ENCODE data around the gene DOK6.

The DOK6 gene

DNA sequence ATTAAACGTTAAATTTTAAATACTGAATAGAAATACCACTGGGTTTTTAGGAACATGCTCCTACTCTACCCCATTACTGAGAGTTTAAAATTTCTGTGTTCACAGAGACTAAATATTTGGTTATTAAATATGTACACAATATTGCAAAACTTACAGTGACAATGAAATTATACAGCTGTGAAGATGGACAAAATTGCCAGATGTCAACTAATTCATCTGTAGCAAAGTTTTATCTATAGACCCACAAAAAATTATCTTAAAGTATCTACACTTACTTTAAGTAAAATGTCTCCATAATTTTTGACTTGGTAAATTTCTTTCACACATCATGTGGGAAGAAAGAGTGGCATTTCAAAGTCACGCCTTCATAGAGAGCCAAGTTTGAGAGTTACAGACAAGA, 333.8 kb downstream of the DOK6 start:
- no peak for DNase-seq (ENCODE audit: low read depth)
- H3K4me3 ChIP-seq (ENCODE audit: control insufficient read depth, low read depth, low read length): no peak overlapping the region
- TF ChIP-seq, protein P1, sequence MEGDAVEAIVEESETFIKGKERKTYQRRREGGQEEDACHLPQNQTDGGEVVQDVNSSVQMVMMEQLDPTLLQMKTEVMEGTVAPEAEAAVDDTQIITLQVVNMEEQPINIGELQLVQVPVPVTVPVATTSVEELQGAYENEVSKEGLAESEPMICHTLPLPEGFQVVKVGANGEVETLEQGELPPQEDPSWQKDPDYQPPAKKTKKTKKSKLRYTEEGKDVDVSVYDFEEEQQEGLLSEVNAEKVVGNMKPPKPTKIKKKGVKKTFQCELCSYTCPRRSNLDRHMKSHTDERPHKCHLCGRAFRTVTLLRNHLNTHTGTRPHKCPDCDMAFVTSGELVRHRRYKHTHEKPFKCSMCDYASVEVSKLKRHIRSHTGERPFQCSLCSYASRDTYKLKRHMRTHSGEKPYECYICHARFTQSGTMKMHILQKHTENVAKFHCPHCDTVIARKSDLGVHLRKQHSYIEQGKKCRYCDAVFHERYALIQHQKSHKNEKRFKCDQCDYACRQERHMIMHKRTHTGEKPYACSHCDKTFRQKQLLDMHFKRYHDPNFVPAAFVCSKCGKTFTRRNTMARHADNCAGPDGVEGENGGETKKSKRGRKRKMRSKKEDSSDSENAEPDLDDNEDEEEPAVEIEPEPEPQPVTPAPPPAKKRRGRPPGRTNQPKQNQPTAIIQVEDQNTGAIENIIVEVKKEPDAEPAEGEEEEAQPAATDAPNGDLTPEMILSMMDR (IDR thresholded peaks at IDR 0.05; ENCODE audit: control insufficient read depth, insufficient read depth, low read depth, low read length, missing control alignments): no peak

DNA sequence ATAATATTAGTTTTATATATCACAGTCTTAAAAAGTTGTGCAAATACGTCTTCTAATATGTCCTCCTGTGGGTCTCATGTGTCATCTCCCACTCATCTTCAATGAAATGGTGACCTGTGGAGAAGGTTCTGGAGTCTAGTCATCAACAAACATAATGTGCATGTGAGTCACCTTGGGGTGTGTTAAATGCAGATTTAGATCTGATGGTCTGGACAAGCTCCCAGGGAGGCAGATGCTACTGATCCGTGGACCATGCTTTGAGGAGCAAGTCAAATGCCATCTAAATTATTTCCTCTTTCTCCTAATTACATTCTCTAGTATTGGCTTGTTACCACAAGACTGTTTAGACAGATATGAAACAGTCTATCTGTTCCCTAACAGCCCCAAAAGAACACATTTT, 336.0 kb downstream of the DOK6 start:
- H3K4me3 ChIP-seq (ENCODE audit: control insufficient read depth, low read depth, low read length): no peak overlapping the region
- TF ChIP-seq, protein P1 (IDR thresholded peaks at IDR 0.05; ENCODE audit: control insufficient read depth, insufficient read depth, low read depth, low read length, missing control alignments): no peak
- DNase-seq (ENCODE audit: low read depth): no peak

DNA sequence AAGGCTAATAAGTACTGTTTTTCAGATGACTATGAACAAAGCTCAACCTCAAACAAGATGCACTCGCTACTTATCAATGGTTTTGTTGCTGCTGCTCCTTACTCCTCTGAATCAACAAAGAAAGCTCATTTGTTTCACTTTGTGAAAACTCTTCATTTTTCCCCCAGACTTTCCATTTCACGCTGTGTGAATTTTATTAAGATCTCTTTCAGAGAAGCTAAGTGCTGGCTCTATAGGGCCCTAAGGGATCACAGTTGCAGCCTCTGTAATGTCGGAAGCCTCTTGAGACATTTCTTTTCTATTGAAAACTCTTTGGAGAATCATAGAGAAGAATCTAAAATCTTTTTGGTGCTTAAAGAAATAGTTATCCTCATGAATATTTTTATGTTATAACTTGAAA, 337.2 kb downstream of the DOK6 start:
- no peak overlapping the region for H3K4me3 ChIP-seq (ENCODE audit: control insufficient read depth, low read depth, low read length)
- DNase-seq (ENCODE audit: low read depth): no peak
- TF ChIP-seq, protein P1 (IDR thresholded peaks at IDR 0.05; ENCODE audit: control insufficient read depth, insufficient read depth, low read depth, low read length, missing control alignments): no peak

DNA sequence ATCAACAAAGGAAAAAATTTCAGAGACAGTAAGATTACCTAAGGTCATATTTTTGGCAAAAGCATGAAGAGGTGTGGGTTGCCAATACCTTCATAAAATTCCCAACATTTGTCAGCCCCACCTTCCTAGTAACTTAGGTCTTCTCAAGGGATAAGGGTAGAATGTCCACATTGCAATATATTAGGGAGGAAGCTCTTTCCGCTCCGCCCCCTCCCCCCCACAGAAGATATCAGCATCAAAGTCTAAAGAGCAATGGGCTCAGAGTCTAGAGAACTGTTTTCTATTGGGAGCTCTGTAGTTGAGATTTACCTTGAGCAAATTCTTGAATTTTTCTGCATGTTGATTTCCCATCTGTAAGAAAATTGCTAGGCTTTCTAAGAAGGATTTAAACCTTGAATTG, 346.7 kb downstream of the DOK6 start:
- TF ChIP-seq, protein P1 (IDR thresholded peaks at IDR 0.05; ENCODE audit: control insufficient read depth, insufficient read depth, low read depth, low read length, missing control alignments): no peak
- no peak for DNase-seq (ENCODE audit: low read depth)
- no peak overlapping the region for H3K4me3 ChIP-seq (ENCODE audit: control insufficient read depth, low read depth, low read length)

DNA sequence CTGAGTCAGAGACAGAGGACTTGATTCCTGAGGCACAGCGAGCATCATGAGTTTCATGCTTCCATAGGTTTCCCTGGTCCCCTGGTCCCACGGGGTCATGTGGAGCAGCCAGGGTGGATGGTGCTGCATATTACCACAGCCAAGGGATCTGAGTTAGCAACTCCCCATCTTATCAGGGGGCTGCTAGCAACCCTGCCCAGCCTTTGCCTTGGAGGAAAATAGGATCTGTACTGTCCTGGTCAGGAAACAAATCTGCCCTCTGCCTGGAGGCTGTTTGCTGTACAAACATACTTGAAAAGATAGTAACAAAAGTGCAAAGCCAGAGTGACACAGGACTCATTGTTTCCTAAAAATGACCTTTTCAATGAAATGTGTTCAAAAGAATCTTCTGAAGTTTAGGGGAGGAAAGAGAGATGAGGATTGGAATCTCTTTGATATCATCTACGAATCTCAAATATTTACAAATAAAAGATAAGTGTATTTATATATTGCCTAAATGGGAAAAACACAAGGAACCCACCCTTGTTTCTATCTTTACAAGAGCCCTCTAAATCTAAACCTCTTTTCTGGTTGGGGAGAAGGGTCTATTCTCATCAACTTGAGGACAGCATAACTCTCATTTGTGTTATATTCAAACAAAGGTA, 352.2 kb downstream of the DOK6 start:
- no peak overlapping the region for H3K4me3 ChIP-seq (ENCODE audit: control insufficient read depth, low read depth, low read length)
- no peak for DNase-seq (ENCODE audit: low read depth)
- TF ChIP-seq, protein P1 (IDR thresholded peaks at IDR 0.05; ENCODE audit: control insufficient read depth, insufficient read depth, low read depth, low read length, missing control alignments): no peak

DNA sequence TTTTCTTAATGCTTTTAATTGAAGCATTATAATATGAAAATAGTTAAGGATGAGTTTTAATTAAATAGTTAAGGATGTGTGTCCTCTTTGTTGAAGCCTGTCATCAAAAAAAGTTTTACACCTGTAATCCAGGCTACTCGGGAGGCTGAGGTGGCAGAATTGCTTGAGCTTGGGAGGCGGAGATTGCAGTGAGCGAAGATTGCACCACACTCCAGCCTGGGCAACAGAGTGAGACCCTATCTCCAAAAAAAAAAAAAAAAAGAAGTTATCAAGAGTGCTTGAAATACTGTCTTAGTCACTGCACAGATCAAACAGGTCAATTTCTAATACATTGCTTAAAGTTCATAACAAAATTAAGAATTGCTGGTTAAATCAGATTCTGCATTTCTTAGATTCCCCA, 353.4 kb downstream of the DOK6 start:
- TF ChIP-seq, protein P1 (IDR thresholded peaks at IDR 0.05; ENCODE audit: control insufficient read depth, insufficient read depth, low read depth, low read length, missing control alignments): no peak
- H3K4me3 ChIP-seq (ENCODE audit: control insufficient read depth, low read depth, low read length): no peak overlapping the region
- DNase-seq (ENCODE audit: low read depth): no peak

DNA sequence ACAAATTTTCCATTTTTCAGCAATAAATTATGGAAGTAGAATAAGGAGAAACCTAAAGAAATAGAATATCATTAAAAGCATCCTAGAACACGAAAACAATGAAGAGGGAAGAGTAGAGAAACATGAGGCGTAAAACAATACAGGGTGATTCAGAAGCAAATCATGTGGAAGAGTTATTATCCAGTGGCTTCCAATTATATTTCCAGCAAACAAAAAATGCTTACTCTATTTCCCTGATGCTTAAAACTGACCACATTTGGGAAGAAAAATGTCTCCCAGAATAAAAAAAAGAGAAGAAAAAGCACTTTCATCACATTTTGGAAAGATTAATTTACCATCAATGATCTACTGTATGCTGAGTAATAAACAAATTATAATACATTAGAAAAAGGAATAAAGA, 354.4 kb downstream of the DOK6 start:
- no peak for DNase-seq (ENCODE audit: low read depth)
- TF ChIP-seq, protein P1 (IDR thresholded peaks at IDR 0.05; ENCODE audit: control insufficient read depth, insufficient read depth, low read depth, low read length, missing control alignments): no peak
- no peak overlapping the region for H3K4me3 ChIP-seq (ENCODE audit: control insufficient read depth, low read depth, low read length)

Data from AG09309 (cell line).